ENCODE results near the gene CHCHD6.

The CHCHD6 gene

DNA sequence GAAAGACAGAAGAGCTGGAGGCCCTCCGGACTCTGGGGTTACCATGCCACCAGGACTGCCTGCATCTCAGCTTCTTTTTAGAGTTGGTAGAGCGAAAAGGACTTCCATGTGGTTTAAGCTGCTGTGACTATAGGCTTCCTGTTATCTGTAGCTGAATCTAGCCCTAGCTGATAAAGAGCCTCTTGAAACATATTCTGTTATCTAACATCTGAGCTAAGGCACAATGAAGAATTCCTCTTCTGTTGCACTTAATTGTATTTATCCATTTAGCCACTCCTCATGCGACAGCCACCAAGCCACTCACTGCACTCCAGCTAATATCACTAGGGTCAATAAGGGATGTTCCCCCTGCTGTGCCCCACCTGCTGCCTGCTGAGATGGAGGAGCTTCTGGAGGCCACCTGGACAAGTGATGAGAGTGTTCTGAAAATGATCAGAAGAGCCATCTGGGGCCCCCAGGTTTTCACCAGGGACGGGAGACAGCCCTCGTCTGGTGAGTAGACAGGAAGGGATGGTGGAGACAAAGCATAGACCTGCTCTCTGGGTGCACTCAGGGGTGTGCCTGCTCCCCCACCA is 184.2 kb downstream of the CHCHD6 start:
- no peak for DNase-seq (ENCODE audit: low read depth, low spot score)
- Histone ChIP-seq H3K4me3 (no peak overlapping the region), H3K9me3 (ENCODE audit: low read depth, low read length) (no peaks in the 10 kb centered on the region), H3K9ac (ENCODE audit: insufficient read length) (no peak overlapping the region), H3K36me3 (ENCODE audit: insufficient read depth, low read length) (no peaks in the 10 kb centered on the region), H3K27ac (no peak overlapping the region)
- TF ChIP-seq FOXP2 (optimal IDR thresholded peaks at IDR 0.05; ENCODE audit: control extremely low read depth, extremely low read length, insufficient read depth) (no peak), EZH2 (IDR thresholded peaks at IDR 0.05) (no peak), POLR2AphosphoS5 (IDR thresholded peaks at IDR 0.05; ENCODE audit: borderline replicate concordance, low read depth, low read length) (no peak)

DNA sequence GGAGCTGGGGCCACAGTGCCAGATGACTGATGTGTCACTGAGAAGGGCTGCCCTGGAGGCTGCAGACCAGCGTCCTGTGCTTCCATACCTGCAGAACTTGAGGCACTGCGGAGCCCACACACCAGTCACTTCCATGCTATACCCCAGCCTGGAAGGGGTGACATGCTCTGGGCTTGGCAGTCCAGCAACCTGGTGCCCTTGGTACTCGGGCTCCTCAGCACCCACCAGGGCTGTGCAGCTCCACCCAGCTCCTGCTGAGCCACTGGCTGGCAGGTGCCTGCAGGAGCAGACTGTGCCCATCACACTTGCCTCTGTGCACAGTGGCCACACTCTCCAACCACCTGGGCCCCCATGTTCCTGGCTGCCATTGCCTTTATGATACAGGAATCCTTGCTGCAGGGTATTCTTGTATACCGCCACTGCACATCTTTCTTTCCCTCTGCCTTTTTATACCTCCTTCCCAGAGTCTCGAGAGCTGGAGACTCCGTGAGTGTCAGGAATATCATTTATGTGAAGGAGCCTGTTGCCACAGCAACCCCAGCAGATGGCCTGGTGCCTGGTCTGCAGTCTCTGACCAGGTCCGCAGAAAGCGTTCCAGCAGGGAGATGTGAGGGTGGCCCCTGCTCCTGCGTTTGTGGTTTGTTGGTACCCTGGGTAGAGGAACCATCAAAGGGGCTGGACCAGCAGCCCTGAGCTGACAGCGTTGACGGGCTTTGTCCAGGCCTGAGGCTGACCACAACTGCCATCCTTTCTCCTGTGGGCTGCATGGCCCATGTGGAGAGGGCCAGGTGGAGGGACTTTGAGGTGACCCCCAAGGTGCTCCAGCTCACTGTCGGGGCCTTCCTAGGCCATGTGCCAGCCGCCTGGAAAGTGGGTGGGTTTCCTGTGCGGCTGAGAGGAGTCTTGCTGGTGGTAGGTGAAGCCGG is 185.5 kb downstream of the CHCHD6 start:
- no peak for TF ChIP-seq FOXP2 (optimal IDR thresholded peaks at IDR 0.05; ENCODE audit: control extremely low read depth, extremely low read length, insufficient read depth)
- no peak for TF ChIP-seq EZH2 (IDR thresholded peaks at IDR 0.05)
- TF ChIP-seq POLR2AphosphoS5 (IDR thresholded peaks at IDR 0.05; ENCODE audit: borderline replicate concordance, low read depth, low read length): no peak
- Histone ChIP-seq H3K4me3 (no peak overlapping the region), H3K9ac (ENCODE audit: insufficient read length) (no peak overlapping the region), H3K27ac (no peak overlapping the region), H3K36me3 (ENCODE audit: insufficient read depth, low read length) (no peaks in the 10 kb centered on the region), H3K9me3 (ENCODE audit: low read depth, low read length) (no peaks in the 10 kb centered on the region)
- DNase-seq (ENCODE audit: low read depth, low spot score): no peak

DNA sequence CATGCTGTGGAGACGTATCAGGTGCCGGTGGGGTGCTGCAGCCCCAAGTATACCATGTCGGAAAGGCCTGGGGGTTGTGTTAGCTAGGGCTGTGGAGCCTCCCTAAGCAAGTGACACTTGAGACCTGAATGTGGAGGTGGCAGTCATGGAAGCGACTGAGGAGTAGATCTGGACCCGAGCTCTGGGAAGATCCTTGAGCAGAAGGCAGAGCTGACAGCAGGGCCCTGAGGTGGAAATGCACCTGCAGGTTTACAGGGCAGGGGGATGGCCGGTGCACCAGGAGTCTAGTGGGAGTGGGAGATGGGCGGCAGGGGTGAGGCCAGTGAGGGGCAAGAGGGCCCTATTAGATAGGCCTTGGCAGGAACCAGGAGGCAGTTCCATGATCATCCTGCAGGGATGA is 187.1 kb downstream of the CHCHD6 start:
- no peak for DNase-seq (ENCODE audit: low read depth, low spot score)
- H3K9ac ChIP-seq (ENCODE audit: insufficient read length): no peak overlapping the region
- no peak overlapping the region for H3K4me3 ChIP-seq
- TF ChIP-seq POLR2AphosphoS5 (IDR thresholded peaks at IDR 0.05; ENCODE audit: borderline replicate concordance, low read depth, low read length) (no peak), FOXP2 (optimal IDR thresholded peaks at IDR 0.05; ENCODE audit: control extremely low read depth, extremely low read length, insufficient read depth) (no peak), EZH2 (IDR thresholded peaks at IDR 0.05) (no peak)
- no peaks in the 10 kb centered on the region for H3K9me3 ChIP-seq (ENCODE audit: low read depth, low read length)
- H3K36me3 ChIP-seq (ENCODE audit: insufficient read depth, low read length): no peaks in the 10 kb centered on the region
- H3K27ac ChIP-seq: no peak overlapping the region

DNA sequence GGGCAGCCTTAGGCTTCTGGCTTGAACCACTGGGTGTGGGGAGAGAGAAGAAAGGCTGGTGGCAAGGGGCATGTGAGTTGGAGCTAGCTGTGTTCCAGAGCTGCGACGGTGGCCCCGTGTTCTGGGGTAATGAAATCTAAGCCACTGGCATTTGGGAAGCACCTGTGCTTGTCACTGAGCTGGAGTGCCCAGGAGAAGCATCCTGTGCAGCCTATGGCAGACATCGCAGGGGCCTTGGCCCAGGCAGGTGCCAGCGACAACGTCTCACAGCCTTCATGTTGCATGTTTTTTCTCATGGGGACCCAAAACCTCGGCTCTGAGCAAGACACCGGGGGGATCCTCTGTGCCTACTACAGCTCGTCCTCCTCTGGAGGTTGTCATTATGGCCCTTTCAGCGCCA is 187.8 kb downstream of the CHCHD6 start:
- no peaks in the 10 kb centered on the region for H3K9me3 ChIP-seq (ENCODE audit: low read depth, low read length)
- no peak for DNase-seq (ENCODE audit: low read depth, low spot score)
- H3K4me3 ChIP-seq: no peak overlapping the region
- H3K9ac ChIP-seq (ENCODE audit: insufficient read length): no peak overlapping the region
- TF ChIP-seq POLR2AphosphoS5 (IDR thresholded peaks at IDR 0.05; ENCODE audit: borderline replicate concordance, low read depth, low read length) (no peak), EZH2 (IDR thresholded peaks at IDR 0.05) (no peak), FOXP2 (optimal IDR thresholded peaks at IDR 0.05; ENCODE audit: control extremely low read depth, extremely low read length, insufficient read depth) (no peak)
- no peaks in the 10 kb centered on the region for H3K36me3 ChIP-seq (ENCODE audit: insufficient read depth, low read length)
- H3K27ac ChIP-seq: no peak overlapping the region

DNA sequence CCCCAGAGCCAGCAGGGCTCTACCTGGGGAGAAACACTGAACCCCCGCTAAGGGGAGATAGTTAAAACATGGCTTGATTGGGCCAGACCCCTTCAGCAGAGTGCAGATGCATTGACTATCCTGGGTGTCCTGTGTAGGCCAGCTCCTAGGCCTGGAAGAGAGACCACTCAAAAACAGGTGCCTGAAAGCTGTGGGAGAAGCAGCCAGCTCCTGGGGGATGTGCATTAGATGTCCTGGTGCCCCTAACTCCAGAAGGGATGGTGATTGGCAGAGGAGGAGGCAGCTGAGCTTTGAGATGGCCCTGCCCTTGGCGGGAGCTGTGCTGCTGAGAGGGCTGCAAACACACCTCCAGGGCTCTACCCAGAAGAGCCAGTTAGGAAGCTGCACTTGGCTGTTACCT is 189.6 kb downstream of the CHCHD6 start:
- Histone ChIP-seq H3K9ac (ENCODE audit: insufficient read length) (no peak overlapping the region), H3K27ac (no peak overlapping the region), H3K4me3 (no peak overlapping the region), H3K9me3 (ENCODE audit: low read depth, low read length) (no peaks in the 10 kb centered on the region), H3K36me3 (ENCODE audit: insufficient read depth, low read length) (no peaks in the 10 kb centered on the region)
- TF ChIP-seq FOXP2 (optimal IDR thresholded peaks at IDR 0.05; ENCODE audit: control extremely low read depth, extremely low read length, insufficient read depth): no peak
- TF ChIP-seq EZH2 (IDR thresholded peaks at IDR 0.05): no peak
- TF ChIP-seq POLR2AphosphoS5 (IDR thresholded peaks at IDR 0.05; ENCODE audit: borderline replicate concordance, low read depth, low read length): no peak
- no peak for DNase-seq (ENCODE audit: low read depth, low spot score)

DNA sequence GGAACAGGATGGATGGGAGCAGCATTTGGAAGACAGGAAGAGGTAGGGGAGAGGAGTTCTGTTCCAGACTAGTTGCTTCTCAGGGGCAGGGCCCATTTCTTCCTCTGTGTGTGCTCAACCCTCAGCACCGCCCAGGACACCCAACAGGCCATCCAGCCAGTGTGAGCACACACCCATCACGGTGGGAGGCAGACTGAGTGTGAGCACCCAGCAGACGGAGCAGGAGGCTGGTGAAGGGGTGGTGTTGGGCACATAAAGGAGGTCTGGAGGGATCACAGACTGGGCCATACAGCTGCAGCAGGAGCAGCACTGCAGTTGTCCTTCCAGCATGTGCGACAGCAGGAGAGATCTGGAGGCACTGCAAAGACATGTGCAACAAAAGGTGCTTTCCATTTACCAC is 190.4 kb downstream of the CHCHD6 start:
- Histone ChIP-seq H3K36me3 (ENCODE audit: insufficient read depth, low read length) (no peaks in the 10 kb centered on the region), H3K9ac (ENCODE audit: insufficient read length) (no peak overlapping the region), H3K9me3 (ENCODE audit: low read depth, low read length) (no peaks in the 10 kb centered on the region), H3K27ac (no peak overlapping the region), H3K4me3 (no peak overlapping the region)
- TF ChIP-seq FOXP2 (optimal IDR thresholded peaks at IDR 0.05; ENCODE audit: control extremely low read depth, extremely low read length, insufficient read depth) (no peak), POLR2AphosphoS5 (IDR thresholded peaks at IDR 0.05; ENCODE audit: borderline replicate concordance, low read depth, low read length) (no peak), EZH2 (IDR thresholded peaks at IDR 0.05) (no peak)
- no peak for DNase-seq (ENCODE audit: low read depth, low spot score)

DNA sequence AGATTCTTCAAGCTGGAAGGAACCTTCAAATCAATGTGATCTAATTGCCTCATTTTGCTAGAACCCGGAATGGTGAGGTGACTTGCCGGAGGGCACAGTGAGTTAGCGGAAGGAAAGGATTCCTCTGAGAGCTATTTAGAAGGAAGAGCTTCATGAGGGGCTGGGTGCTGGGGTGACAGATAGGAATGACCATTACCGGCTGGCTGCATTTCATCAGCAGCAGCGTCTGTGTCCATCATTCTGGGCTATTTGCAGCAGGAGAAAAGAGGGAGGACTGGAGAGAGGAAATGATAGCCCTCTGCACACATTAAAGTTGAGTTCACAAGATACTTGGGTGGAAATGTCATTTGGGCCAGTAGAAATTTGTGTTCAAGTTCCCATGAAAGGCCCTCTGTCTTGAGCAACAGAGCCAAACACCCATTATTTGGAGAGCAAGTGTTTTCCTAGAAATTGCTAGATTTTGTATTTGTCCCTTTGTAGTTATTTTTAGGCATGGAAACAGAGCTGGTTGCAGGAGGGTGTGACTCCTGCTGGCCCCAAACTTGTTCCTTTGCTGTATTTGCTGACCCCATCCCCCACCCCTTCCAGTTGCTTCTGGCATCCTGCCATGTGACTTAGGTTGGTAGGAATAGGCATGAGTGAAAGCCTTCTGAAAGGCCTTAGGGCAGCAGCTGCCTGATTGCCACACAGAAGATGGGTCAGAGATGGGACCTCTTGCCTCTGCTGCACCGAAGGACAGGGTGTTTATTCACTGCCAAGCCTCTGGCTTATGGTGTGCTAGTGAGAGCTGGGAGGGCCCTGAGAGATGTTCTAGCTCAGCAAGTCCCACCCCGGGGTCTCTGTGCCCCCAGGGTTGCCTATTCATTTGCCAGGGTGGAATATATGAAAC is 191.4 kb downstream of the CHCHD6 start:
- H3K9me3 ChIP-seq (ENCODE audit: low read depth, low read length): no peaks in the 10 kb centered on the region
- no peak overlapping the region for H3K9ac ChIP-seq (ENCODE audit: insufficient read length)
- peak; percentile 10 for DNase-seq (ENCODE audit: low read depth, low spot score)
- no peaks in the 10 kb centered on the region for H3K36me3 ChIP-seq (ENCODE audit: insufficient read depth, low read length)
- H3K4me3 ChIP-seq: no peak overlapping the region
- TF ChIP-seq POLR2AphosphoS5 (IDR thresholded peaks at IDR 0.05; ENCODE audit: borderline replicate concordance, low read depth, low read length): no peak
- no peak for TF ChIP-seq EZH2 (IDR thresholded peaks at IDR 0.05)
- no peak for TF ChIP-seq FOXP2 (optimal IDR thresholded peaks at IDR 0.05; ENCODE audit: control extremely low read depth, extremely low read length, insufficient read depth)
- no peak overlapping the region for H3K27ac ChIP-seq

DNA sequence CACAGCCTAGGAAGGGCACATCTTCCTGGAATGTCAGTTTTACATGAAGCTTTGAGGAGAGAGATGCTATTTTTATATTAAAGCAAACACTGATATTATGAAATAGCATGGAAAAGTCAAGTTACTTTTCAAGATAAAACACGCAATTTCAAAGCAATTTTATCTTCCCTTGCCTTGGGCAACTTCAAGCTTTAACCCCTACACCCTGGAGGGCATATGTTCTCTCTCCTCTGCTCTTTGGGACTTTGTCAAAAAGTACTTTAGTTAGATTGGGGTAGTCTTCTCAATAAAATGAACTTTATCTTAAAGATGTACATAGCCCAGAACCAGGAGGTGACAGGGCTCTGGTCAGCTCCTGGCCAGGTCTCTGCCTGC is 192.0 kb downstream of the CHCHD6 start:
- no peak overlapping the region for H3K27ac ChIP-seq
- no peak for TF ChIP-seq EZH2 (IDR thresholded peaks at IDR 0.05)
- TF ChIP-seq FOXP2 (optimal IDR thresholded peaks at IDR 0.05; ENCODE audit: control extremely low read depth, extremely low read length, insufficient read depth): no peak
- no peak overlapping the region for H3K4me3 ChIP-seq

More for the DNA sequence above, 192.0 kb downstream of the CHCHD6 start:
- no peak overlapping the region for H3K9ac ChIP-seq (ENCODE audit: insufficient read length)
- H3K9me3 ChIP-seq (ENCODE audit: low read depth, low read length): no peaks in the 10 kb centered on the region
- no peak for DNase-seq (ENCODE audit: low read depth, low spot score)
- H3K36me3 ChIP-seq (ENCODE audit: insufficient read depth, low read length): no peaks in the 10 kb centered on the region

Measured in SK-N-MC (cell line).